Measurements from ENCODE around the gene CROCC2. TPM values are rescaled to one million over a fixed set of nuclear protein-coding genes. Genes with fewer than 3 reads are reported as not detected.

The CROCC2 gene
- total RNA-seq, 1 experiment from 2014 or later, result not detected

- Histone ChIP-seq H3K4me3 (replicated peaks in 1 of 2; ENCODE audit: low read depth in 1 of 2, low read length in 2 of 2) (no peak overlapping the region), H3K9me2 (ENCODE audit: insufficient read depth) (no peaks in the 10 kb centered on the region), H3K4me1 (ENCODE audit: control insufficient read depth in 1 of 2, insufficient read depth in 2 of 2, low read length in 2 of 2) (peaks cover 5 to 17% of the 10 kb centered on the region in 2 experiments; a peak in 3 of 4 replicates), H4K20me1 (ENCODE audit: insufficient read depth) (no peaks in the 10 kb centered on the region), H3K4me2 (ENCODE audit: low read length) (peak overlapping the region; percentile 33), H2AFZ (ENCODE audit: low read depth, low read length, poor library complexity, severe bottlenecking) (no peak overlapping the region), H3K79me2 (ENCODE audit: insufficient read depth, low read length) (no peaks in the 10 kb centered on the region), H3K9me3 (ENCODE audit: control insufficient read depth in 1 of 2, insufficient read depth in 1 of 2, low read depth in 1 of 2, low read length in 2 of 2) (no peaks in the 10 kb centered on the region), H3K27ac (ENCODE audit: low read depth, low read length) (no peak overlapping the region), H3K27me3 (ENCODE audit: insufficient read depth, low read length) (no peaks in the 10 kb centered on the region), H3K36me3 (ENCODE audit: control insufficient read depth in 1 of 2, insufficient read depth in 2 of 2, low read length in 2 of 2) (no peaks in the 10 kb centered on the region), H3K9ac (ENCODE audit: low read length) (no peak overlapping the region)
- no TSS peak for BruUV-seq (replicated peaks)
- RAD21 ChIA-PET (ENCODE audit: low non-redundant PET in 1 of 2, low total read pairs in 2 of 2, uncharacterized antibody in 2 of 2, unreplicated experiment in 2 of 2), result no interaction called here
- intact Hi-C loops (cut with micrococcal nuclease), result no loop called here
- CTCF ChIA-PET, result interaction anchor here (0.9 kb wide), 1 partner anchor 9 kb away, joined by 3 read pairs; no protein-coding TSS in a partner anchor
- DNase-seq (ENCODE audit: low read depth, low spot score) (no peak), ATAC-seq (no peak)
- no peak for TF ChIP-seq SP1 (IDR thresholded peaks at IDR 0.05; ENCODE audit: low read depth)
- TF ChIP-seq REST (IDR thresholded peaks at IDR 0.05; ENCODE audit: low read depth), result no peak
- TF ChIP-seq RAD21 (IDR thresholded peaks at IDR 0.05; ENCODE audit: low read depth), result no peak
- no peak for TF ChIP-seq CTCF (IDR thresholded peaks at IDR 0.05 in 2 of 3, conservative IDR thresholded peaks at IDR 0.05 in 1 of 3; ENCODE audit: borderline replicate concordance in 1 of 3, insufficient read depth in 1 of 3, low read depth in 2 of 3, low read length in 2 of 3)
- POLR2A ChIA-PET, result no interaction called here
These were observed 15.8 kb downstream of the CROCC2 start for GRCh38 chr2:240921995-240922244.
